HFFc6 (cell line): Measurements from ENCODE around the gene TBC1D5. TPM values are rescaled to one million over a fixed set of nuclear protein-coding genes. Genes with fewer than 3 reads are reported as not detected.

ENCODE experiments used
- DNase-seq: peaks from one replicate; pipeline ENCODE4 v3.0.0-alpha.2; 2018
- H3K27ac Mint-ChIP-seq: 2 replicates; pipeline ENCODE4 v1.8.0; 2020; ENCODE audit warnings: mild to moderate bottlenecking, mixed read lengths
- H3K27me3 Mint-ChIP-seq: 2 replicates; pipeline ENCODE4 v1.8.0; 2021; ENCODE audit warnings: mild to moderate bottlenecking, moderate library complexity, mixed read lengths; ENCODE audit not compliant: insufficient read depth
- H3K36me3 Mint-ChIP-seq: 2 replicates; pipeline ENCODE4 v1.8.0; 2021; ENCODE audit warnings: low read depth, mixed read lengths
- H3K4me1 Mint-ChIP-seq: 2 replicates; pipeline ENCODE4 v1.8.0; 2020; ENCODE audit warnings: low read depth, mixed read lengths
- H3K4me3 Mint-ChIP-seq: 2 replicates; pipeline ENCODE4 v1.8.0; 2020; ENCODE audit warnings: mild to moderate bottlenecking, moderate library complexity, mixed read lengths
- H3K9me3 Mint-ChIP-seq: 2 replicates; pipeline ENCODE4 v1.8.0; 2020; ENCODE audit warnings: mild to moderate bottlenecking, mixed read lengths
- total RNA-seq, 6 experiments: library from RNA; stranded (reverse); fragmentation: NEBNext Ultra II Directional; extraction: Animal tissue kit (Norgen Biotek cat#: 25700); gene quantifications; 2 replicates in 1 of 6; 3 replicates in 5 of 6; pipeline ENCODE4 v1.2.3, GENCODE V29; 2021
- TF ChIP-seq, protein P1 (sequence below): fragments of 200-600 bp; sonication (generic); IDR thresholded peaks from 2 replicates; pipeline ENCODE4 v1.5.0; 2021; ENCODE audit warnings: antibody characterized with exemption, mild to moderate bottlenecking

The TBC1D5 gene
- total RNA-seq, 6 experiments from 2014 or later, result 37.2 to 46.0 (median 40.1) TPM

GRCh38 chr3:17219593-17219992, 522.8 kb downstream of the TBC1D5 start:
- Mint-ChIP-seq H3K27me3 (no peaks in the 10 kb centered on the region), H3K4me3 (no peak overlapping the region), H3K9me3 (no peaks in the 10 kb centered on the region), H3K4me1 (no peaks in the 10 kb centered on the region), H3K36me3 (peaks cover 30% of the 10 kb centered on the region), H3K27ac (no peak overlapping the region)
- DNase-seq, result no peak
- TF ChIP-seq, protein P1, sequence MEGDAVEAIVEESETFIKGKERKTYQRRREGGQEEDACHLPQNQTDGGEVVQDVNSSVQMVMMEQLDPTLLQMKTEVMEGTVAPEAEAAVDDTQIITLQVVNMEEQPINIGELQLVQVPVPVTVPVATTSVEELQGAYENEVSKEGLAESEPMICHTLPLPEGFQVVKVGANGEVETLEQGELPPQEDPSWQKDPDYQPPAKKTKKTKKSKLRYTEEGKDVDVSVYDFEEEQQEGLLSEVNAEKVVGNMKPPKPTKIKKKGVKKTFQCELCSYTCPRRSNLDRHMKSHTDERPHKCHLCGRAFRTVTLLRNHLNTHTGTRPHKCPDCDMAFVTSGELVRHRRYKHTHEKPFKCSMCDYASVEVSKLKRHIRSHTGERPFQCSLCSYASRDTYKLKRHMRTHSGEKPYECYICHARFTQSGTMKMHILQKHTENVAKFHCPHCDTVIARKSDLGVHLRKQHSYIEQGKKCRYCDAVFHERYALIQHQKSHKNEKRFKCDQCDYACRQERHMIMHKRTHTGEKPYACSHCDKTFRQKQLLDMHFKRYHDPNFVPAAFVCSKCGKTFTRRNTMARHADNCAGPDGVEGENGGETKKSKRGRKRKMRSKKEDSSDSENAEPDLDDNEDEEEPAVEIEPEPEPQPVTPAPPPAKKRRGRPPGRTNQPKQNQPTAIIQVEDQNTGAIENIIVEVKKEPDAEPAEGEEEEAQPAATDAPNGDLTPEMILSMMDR, result no peak

- no peak for DNase-seq
- Mint-ChIP-seq H3K4me3 (no peak overlapping the region), H3K27ac (no peak overlapping the region), H3K36me3 (peaks cover 30% of the 10 kb centered on the region), H3K9me3 (no peaks in the 10 kb centered on the region), H3K27me3 (no peaks in the 10 kb centered on the region), H3K4me1 (no peaks in the 10 kb centered on the region)
- TF ChIP-seq, protein P1, result no peak
Measured at GRCh38 chr3:17218587-17218986, 523.8 kb downstream of the TBC1D5 start.

DNA sequence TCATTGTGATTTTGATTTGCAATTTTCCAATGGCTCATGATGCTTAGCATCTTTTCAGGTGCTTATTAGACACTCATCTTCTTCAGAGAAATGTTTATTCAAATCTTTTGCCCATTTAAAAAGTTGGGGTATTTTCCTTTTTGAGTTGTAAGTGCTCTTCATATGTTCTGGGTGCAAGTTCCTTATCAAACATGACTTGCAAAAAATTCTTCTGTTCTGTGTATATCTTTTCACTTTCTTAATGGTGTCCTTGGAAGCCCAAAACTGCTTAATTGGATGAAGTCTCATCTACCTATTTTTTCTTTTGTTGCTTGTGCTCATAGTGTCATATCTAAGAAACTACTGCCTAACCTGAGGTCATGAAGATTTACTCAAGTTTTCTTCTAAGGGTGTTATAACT, 524.8 kb downstream of the TBC1D5 start:
- no peaks in the 10 kb centered on the region for H3K27me3 Mint-ChIP-seq
- no peak for DNase-seq
- no peak overlapping the region for H3K27ac Mint-ChIP-seq
- peaks cover 29% of the 10 kb centered on the region for H3K36me3 Mint-ChIP-seq
- TF ChIP-seq, protein P1, result no peak
- no peaks in the 10 kb centered on the region for H3K9me3 Mint-ChIP-seq
- H3K4me3 Mint-ChIP-seq, result no peak overlapping the region
- H3K4me1 Mint-ChIP-seq, result no peaks in the 10 kb centered on the region

- H3K27ac Mint-ChIP-seq, result no peak overlapping the region
- peak; percentile 21 for DNase-seq
- no peak overlapping the region for H3K4me3 Mint-ChIP-seq
Measured at GRCh38 chr3:17213102-17213501, 529.3 kb downstream of the TBC1D5 start.

GRCh38 chr3:17207979-17208378, 534.5 kb downstream of the TBC1D5 start:
- H3K4me1 Mint-ChIP-seq, result peaks cover 25% of the 10 kb centered on the region
- no peaks in the 10 kb centered on the region for H3K27me3 Mint-ChIP-seq
- H3K4me3 Mint-ChIP-seq, result no peak overlapping the region
- no peaks in the 10 kb centered on the region for H3K9me3 Mint-ChIP-seq
- no peak for DNase-seq
- TF ChIP-seq, protein P1, result no peak
- no peak overlapping the region for H3K27ac Mint-ChIP-seq
- H3K36me3 Mint-ChIP-seq, result peaks cover 8% of the 10 kb centered on the region

More at GRCh38 chr3:17213102-17213501, 529.3 kb downstream of the TBC1D5 start:
- TF ChIP-seq, protein P1, result no peak
- Mint-ChIP-seq H3K4me1 (no peaks in the 10 kb centered on the region), H3K9me3 (no peaks in the 10 kb centered on the region), H3K36me3 (peaks cover 5% of the 10 kb centered on the region), H3K27me3 (no peaks in the 10 kb centered on the region)

- Mint-ChIP-seq H3K9me3 (peaks cover 5% of the 10 kb centered on the region), H3K36me3 (peaks cover 17% of the 10 kb centered on the region), H3K27me3 (no peaks in the 10 kb centered on the region), H3K4me1 (peaks cover 25% of the 10 kb centered on the region), H3K27ac (no peak overlapping the region), H3K4me3 (no peak overlapping the region)
- DNase-seq, result no peak
- TF ChIP-seq, protein P1, result no peak
Measured at GRCh38 chr3:17207019-17207418, 535.4 kb downstream of the TBC1D5 start.
